HCT116 (cell line): ENCODE results near the gene TOMM40.

Experiments
- CEBPB ChIP-seq: IDR thresholded peaks from 2 replicates; pipeline ENCODE4 v1.6.1; 2012; ENCODE audit warnings: low read depth
- ELF1 ChIP-seq: IDR thresholded peaks from 2 replicates; pipeline ENCODE4 v1.6.1; 2012; ENCODE audit warnings: low read depth, borderline replicate concordance
- EZH2 ChIP-seq: fragments of 200-600 bp; sonication (generic); IDR thresholded peaks from 2 replicates; pipeline ENCODE4 v1.6.1; 2017; ENCODE audit warnings: antibody characterized with exemption, mixed run types
- JUND ChIP-seq: IDR thresholded peaks from 2 replicates; pipeline ENCODE4 v1.6.1; 2012
- MAX ChIP-seq: IDR thresholded peaks from 2 replicates; pipeline ENCODE4 v1.6.1; 2012
- POLR2A ChIP-seq: IDR thresholded peaks from 2 replicates; pipeline ENCODE4 v1.7.0; 2011; ENCODE audit warnings: borderline replicate concordance; ENCODE audit not compliant: insufficient read depth, insufficient read length; ENCODE audit errors: extremely low read depth
- POLR2AphosphoS5 ChIP-seq: IDR thresholded peaks from 2 replicates; pipeline ENCODE4 v1.6.1; 2011; ENCODE audit warnings: mild to moderate bottlenecking, low read depth, low read length, moderate library complexity
- REST ChIP-seq: IDR thresholded peaks from 2 replicates; pipeline ENCODE4 v1.6.1; 2012; ENCODE audit warnings: low read depth
- TCF7L2 ChIP-seq: IDR thresholded peaks from 2 replicates; pipeline ENCODE4 v1.7.0; 2011; ENCODE audit warnings: borderline replicate concordance, inconsistent platforms; ENCODE audit not compliant: insufficient read depth, insufficient read length; ENCODE audit errors: extremely low read depth
- ZFX ChIP-seq: fragments of 450-650 bp; IDR thresholded peaks from 2 replicates; pipeline ENCODE4 v1.6.1; 2017
- TF ChIP-seq, protein P1 (sequence below), 3 experiments: fragments of 200-600 bp in 1 of 3; sonication (generic) in 1 of 3; IDR thresholded peaks in 2 of 3; conservative IDR thresholded peaks in 1 of 3; 2 replicates each; pipeline ENCODE4 v1.5.1; 2012 to 2017; ENCODE audit warnings: low read depth in 2 of 3, low read length in 2 of 3, antibody characterized with exemption in 1 of 3, borderline replicate concordance in 1 of 3, control low read depth in 1 of 3, mild to moderate bottlenecking in 1 of 3, mixed read lengths in 1 of 3, mixed run types in 1 of 3, moderate library complexity in 1 of 3; ENCODE audit not compliant: insufficient read depth in 1 of 3
- TF ChIP-seq, protein P2 (sequence below): IDR thresholded peaks from 2 replicates; pipeline ENCODE4 v1.6.1; 2011; ENCODE audit warnings: mild to moderate bottlenecking, low read length, moderate library complexity; ENCODE audit not compliant: insufficient replicate concordance; ENCODE audit errors: extremely low read depth

GRCh38 chr19:44942067-44942571 is 51.1 kb downstream of the TOMM40 start, which contains the start of gene APOC4:
- no peak for TF ChIP-seq POLR2A
- no peak for TF ChIP-seq EZH2
- no peak for TF ChIP-seq REST
- TF ChIP-seq, protein P1, sequence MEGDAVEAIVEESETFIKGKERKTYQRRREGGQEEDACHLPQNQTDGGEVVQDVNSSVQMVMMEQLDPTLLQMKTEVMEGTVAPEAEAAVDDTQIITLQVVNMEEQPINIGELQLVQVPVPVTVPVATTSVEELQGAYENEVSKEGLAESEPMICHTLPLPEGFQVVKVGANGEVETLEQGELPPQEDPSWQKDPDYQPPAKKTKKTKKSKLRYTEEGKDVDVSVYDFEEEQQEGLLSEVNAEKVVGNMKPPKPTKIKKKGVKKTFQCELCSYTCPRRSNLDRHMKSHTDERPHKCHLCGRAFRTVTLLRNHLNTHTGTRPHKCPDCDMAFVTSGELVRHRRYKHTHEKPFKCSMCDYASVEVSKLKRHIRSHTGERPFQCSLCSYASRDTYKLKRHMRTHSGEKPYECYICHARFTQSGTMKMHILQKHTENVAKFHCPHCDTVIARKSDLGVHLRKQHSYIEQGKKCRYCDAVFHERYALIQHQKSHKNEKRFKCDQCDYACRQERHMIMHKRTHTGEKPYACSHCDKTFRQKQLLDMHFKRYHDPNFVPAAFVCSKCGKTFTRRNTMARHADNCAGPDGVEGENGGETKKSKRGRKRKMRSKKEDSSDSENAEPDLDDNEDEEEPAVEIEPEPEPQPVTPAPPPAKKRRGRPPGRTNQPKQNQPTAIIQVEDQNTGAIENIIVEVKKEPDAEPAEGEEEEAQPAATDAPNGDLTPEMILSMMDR (IDR thresholded peaks at IDR 0.05 in 2 of 3, conservative IDR thresholded peaks at IDR 0.05 in 1 of 3; ENCODE audit: borderline replicate concordance in 1 of 3, insufficient read depth in 1 of 3, low read depth in 2 of 3, low read length in 2 of 3): no peak
- TF ChIP-seq TCF7L2: no peak
- no peak for TF ChIP-seq CEBPB
- TF ChIP-seq ZFX: no peak
- no peak for TF ChIP-seq JUND
- TF ChIP-seq POLR2AphosphoS5: no peak
- TF ChIP-seq ELF1: no peak
- TF ChIP-seq MAX: no peak
- TF ChIP-seq, protein P2, sequence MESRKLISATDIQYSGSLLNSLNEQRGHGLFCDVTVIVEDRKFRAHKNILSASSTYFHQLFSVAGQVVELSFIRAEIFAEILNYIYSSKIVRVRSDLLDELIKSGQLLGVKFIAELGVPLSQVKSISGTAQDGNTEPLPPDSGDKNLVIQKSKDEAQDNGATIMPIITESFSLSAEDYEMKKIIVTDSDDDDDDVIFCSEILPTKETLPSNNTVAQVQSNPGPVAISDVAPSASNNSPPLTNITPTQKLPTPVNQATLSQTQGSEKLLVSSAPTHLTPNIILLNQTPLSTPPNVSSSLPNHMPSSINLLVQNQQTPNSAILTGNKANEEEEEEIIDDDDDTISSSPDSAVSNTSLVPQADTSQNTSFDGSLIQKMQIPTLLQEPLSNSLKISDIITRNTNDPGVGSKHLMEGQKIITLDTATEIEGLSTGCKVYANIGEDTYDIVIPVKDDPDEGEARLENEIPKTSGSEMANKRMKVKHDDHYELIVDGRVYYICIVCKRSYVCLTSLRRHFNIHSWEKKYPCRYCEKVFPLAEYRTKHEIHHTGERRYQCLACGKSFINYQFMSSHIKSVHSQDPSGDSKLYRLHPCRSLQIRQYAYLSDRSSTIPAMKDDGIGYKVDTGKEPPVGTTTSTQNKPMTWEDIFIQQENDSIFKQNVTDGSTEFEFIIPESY: no peak
